HEK293 (cell line): ENCODE measurements around the gene MAP2K6.

Source experiments
- EGR2 ChIP-seq: fragments of 450-650 bp; formaldehyde crosslinking; IDR thresholded peaks from 2 replicates; pipeline ENCODE4 v1.5.1; 2016; ENCODE audit warnings: low read depth, missing biosample characterization, missing genetic modification characterization
- KLF10 ChIP-seq: fragments of 450-650 bp; IDR thresholded peaks from 2 replicates; pipeline ENCODE4 v1.5.1; 2018; ENCODE audit warnings: missing biosample characterization, mild to moderate bottlenecking, missing genetic modification characterization
- MEIS1 ChIP-seq: sonication (generic); formaldehyde crosslinking; IDR thresholded peaks from 2 replicates; pipeline ENCODE4 v1.8.1; 2022; ENCODE audit warnings: missing genetic modification reagents, mild to moderate bottlenecking, borderline replicate concordance
- YY1 ChIP-seq: fragments of 450-650 bp; formaldehyde crosslinking; IDR thresholded peaks from 2 replicates; pipeline ENCODE4 v1.5.1; 2018; ENCODE audit warnings: missing biosample characterization, missing genetic modification characterization
- ZNF169 ChIP-seq: fragments of 450-650 bp; formaldehyde crosslinking; IDR thresholded peaks from 2 replicates; pipeline ENCODE4 v1.5.1; 2016; ENCODE audit warnings: missing biosample characterization, missing genetic modification characterization
- ZNF24 ChIP-seq: fragments of 450-650 bp; formaldehyde crosslinking; IDR thresholded peaks from 2 replicates; pipeline ENCODE4 v1.5.1; 2016; ENCODE audit warnings: missing biosample characterization, missing genetic modification characterization
- ZNF274 ChIP-seq, 2 experiments: fragments of 200-500 bp in 1 of 2; fragments of 450-650 bp in 1 of 2; sonication (Bioruptor generic) in 1 of 2; formaldehyde crosslinking in 1 of 2; IDR thresholded peaks; 2 replicates each; pipeline versions ENCODE4 v1.5.1 to v1.6.1; 2014 to 2016; ENCODE audit warnings: borderline replicate concordance in 1 of 2, inconsistent platforms in 1 of 2, low read length in 1 of 2, missing biosample characterization in 1 of 2, missing genetic modification characterization in 1 of 2
- ZNF292 ChIP-seq: fragments of 450-650 bp; formaldehyde crosslinking; IDR thresholded peaks from 2 replicates; pipeline ENCODE4 v1.5.1; 2016; ENCODE audit warnings: low read depth, missing biosample characterization, missing genetic modification characterization, borderline replicate concordance
- ZNF366 ChIP-seq: fragments of 450-650 bp; formaldehyde crosslinking; conservative IDR thresholded peaks from 2 replicates; pipeline ENCODE4 v1.5.1; 2016; ENCODE audit warnings: missing biosample characterization, missing genetic modification characterization
- TF ChIP-seq, protein P1 (sequence below): fragments of 450-650 bp; formaldehyde crosslinking; IDR thresholded peaks from 2 replicates; pipeline ENCODE4 v1.5.1; 2016; ENCODE audit warnings: missing biosample characterization, missing genetic modification characterization
- TF ChIP-seq, protein P2 (sequence below): fragments of 450-650 bp; formaldehyde crosslinking; IDR thresholded peaks from 2 replicates; pipeline ENCODE4 v1.5.1; 2016; ENCODE audit warnings: missing biosample characterization, missing genetic modification characterization, low read depth
- TF ChIP-seq, protein P3 (sequence below): fragments of 450-650 bp; formaldehyde crosslinking; IDR thresholded peaks from 2 replicates; pipeline ENCODE4 v1.5.1; 2016; ENCODE audit warnings: missing biosample characterization, missing genetic modification characterization
- TF ChIP-seq, protein P4 (sequence below): sonication (generic); formaldehyde crosslinking; IDR thresholded peaks from 2 replicates; pipeline ENCODE4 v1.8.1; 2022; ENCODE audit warnings: mild to moderate bottlenecking, moderate library complexity, missing genetic modification reagents

DNA sequence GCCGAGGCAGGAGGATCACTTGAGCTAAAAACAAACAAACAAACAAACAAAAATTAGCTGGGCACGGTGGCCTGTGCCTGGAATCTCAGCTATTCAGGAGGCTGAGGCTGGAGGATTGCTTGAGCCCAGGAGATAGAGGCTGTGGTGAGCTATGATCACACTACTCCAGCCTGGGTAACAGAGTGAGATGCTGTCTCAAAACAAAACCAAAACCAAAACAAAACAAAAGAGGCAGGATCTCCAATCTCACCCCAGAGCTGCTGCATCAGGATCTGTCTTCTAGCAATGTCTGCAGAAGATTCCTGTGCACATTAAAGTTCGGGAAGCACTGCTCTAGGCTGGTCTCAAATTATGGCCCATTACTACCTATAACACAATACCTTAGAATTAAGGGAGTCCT lies 43.1 kb downstream of the MAP2K6 start:
- TF ChIP-seq, protein P1, sequence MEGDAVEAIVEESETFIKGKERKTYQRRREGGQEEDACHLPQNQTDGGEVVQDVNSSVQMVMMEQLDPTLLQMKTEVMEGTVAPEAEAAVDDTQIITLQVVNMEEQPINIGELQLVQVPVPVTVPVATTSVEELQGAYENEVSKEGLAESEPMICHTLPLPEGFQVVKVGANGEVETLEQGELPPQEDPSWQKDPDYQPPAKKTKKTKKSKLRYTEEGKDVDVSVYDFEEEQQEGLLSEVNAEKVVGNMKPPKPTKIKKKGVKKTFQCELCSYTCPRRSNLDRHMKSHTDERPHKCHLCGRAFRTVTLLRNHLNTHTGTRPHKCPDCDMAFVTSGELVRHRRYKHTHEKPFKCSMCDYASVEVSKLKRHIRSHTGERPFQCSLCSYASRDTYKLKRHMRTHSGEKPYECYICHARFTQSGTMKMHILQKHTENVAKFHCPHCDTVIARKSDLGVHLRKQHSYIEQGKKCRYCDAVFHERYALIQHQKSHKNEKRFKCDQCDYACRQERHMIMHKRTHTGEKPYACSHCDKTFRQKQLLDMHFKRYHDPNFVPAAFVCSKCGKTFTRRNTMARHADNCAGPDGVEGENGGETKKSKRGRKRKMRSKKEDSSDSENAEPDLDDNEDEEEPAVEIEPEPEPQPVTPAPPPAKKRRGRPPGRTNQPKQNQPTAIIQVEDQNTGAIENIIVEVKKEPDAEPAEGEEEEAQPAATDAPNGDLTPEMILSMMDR (tag by site-specific recombination), result no peak
- TF ChIP-seq KLF10 (no peak), ZNF24 (no peak), ZNF169 (tag by site-specific recombination) (no peak), EGR2 (tag by site-specific recombination) (no peak), ZNF292 (no peak), MEIS1 (CRISPR knock-in tag) (no peak), ZNF366 (tag by site-specific recombination) (no peak), YY1 (no peak), ZNF274 (IDR thresholded peaks at IDR 0.05; ENCODE audit: low read length) (no peak), ZNF274 (tag by site-specific recombination; IDR thresholded peaks at IDR 0.05; ENCODE audit: borderline replicate concordance) (no peak)
- TF ChIP-seq, protein P2, sequence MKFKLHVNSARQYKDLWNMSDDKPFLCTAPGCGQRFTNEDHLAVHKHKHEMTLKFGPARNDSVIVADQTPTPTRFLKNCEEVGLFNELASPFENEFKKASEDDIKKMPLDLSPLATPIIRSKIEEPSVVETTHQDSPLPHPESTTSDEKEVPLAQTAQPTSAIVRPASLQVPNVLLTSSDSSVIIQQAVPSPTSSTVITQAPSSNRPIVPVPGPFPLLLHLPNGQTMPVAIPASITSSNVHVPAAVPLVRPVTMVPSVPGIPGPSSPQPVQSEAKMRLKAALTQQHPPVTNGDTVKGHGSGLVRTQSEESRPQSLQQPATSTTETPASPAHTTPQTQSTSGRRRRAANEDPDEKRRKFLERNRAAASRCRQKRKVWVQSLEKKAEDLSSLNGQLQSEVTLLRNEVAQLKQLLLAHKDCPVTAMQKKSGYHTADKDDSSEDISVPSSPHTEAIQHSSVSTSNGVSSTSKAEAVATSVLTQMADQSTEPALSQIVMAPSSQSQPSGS (tag by site-specific recombination), result no peak
- TF ChIP-seq, protein P3, sequence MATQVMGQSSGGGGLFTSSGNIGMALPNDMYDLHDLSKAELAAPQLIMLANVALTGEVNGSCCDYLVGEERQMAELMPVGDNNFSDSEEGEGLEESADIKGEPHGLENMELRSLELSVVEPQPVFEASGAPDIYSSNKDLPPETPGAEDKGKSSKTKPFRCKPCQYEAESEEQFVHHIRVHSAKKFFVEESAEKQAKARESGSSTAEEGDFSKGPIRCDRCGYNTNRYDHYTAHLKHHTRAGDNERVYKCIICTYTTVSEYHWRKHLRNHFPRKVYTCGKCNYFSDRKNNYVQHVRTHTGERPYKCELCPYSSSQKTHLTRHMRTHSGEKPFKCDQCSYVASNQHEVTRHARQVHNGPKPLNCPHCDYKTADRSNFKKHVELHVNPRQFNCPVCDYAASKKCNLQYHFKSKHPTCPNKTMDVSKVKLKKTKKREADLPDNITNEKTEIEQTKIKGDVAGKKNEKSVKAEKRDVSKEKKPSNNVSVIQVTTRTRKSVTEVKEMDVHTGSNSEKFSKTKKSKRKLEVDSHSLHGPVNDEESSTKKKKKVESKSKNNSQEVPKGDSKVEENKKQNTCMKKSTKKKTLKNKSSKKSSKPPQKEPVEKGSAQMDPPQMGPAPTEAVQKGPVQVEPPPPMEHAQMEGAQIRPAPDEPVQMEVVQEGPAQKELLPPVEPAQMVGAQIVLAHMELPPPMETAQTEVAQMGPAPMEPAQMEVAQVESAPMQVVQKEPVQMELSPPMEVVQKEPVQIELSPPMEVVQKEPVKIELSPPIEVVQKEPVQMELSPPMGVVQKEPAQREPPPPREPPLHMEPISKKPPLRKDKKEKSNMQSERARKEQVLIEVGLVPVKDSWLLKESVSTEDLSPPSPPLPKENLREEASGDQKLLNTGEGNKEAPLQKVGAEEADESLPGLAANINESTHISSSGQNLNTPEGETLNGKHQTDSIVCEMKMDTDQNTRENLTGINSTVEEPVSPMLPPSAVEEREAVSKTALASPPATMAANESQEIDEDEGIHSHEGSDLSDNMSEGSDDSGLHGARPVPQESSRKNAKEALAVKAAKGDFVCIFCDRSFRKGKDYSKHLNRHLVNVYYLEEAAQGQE (tag by site-specific recombination), result no peak
- TF ChIP-seq, protein P4, sequence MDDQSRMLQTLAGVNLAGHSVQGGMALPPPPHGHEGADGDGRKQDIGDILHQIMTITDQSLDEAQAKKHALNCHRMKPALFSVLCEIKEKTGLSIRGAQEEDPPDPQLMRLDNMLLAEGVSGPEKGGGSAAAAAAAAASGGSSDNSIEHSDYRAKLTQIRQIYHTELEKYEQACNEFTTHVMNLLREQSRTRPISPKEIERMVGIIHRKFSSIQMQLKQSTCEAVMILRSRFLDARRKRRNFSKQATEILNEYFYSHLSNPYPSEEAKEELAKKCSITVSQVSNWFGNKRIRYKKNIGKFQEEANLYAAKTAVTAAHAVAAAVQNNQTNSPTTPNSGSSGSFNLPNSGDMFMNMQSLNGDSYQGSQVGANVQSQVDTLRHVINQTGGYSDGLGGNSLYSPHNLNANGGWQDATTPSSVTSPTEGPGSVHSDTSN (CRISPR knock-in tag), result no peak
